ENCODE measurements around the gene ACAP1.
A peak's percentile ranks its signal among the peaks of the same experiment; 100 is the strongest.

ACAP1 gene

GRCh38 chr17:7293159-7293558 is 43.2 kb upstream of the ACAP1 start:
- H3K4me3 ChIP-seq (ENCODE audit: low read depth, low read length), result no peak overlapping the region
- DNase-seq (ENCODE audit: low read depth), result no peak
- TF ChIP-seq CTCF (conservative IDR thresholded peaks at IDR 0.05; ENCODE audit: low read depth, low read length), result no peak

GRCh38 chr17:7293816-7294613 is 42.3 kb upstream of the ACAP1 start:
- no peak overlapping the region for H3K4me3 ChIP-seq (ENCODE audit: low read depth, low read length)
- DNase-seq (ENCODE audit: low read depth), result no peak

GRCh38 chr17:7294614-7295153 is 41.6 kb upstream of the ACAP1 start, which contains the start of gene YBX2:
YBX2 (minus strand) TSS chr17:7294639; CDS start chr17:7294500, 139 bp downstream.
- TF ChIP-seq CTCF (conservative IDR thresholded peaks at IDR 0.05; ENCODE audit: low read depth, low read length), result no peak
- DNase-seq (ENCODE audit: low read depth), result peak; percentile 19
- peak within 1 kb of the TSS; percentile 14 for H3K4me3 ChIP-seq (ENCODE audit: low read depth, low read length)

More at GRCh38 chr17:7293816-7294613, 42.3 kb upstream of the ACAP1 start:
- TF ChIP-seq CTCF (conservative IDR thresholded peaks at IDR 0.05; ENCODE audit: low read depth, low read length), result no peak

GRCh38 chr17:7295230-7296180 is 40.8 kb upstream of the ACAP1 start:
- no peak for DNase-seq (ENCODE audit: low read depth)
- no peak for TF ChIP-seq CTCF (conservative IDR thresholded peaks at IDR 0.05; ENCODE audit: low read depth, low read length)

GRCh38 chr17:7296189-7296861 is 40.0 kb upstream of the ACAP1 start:
- peak; percentile 78 for DNase-seq (ENCODE audit: low read depth)
- peak; percentile 67 for TF ChIP-seq CTCF (conservative IDR thresholded peaks at IDR 0.05; ENCODE audit: low read depth, low read length)
- peak overlapping the region; percentile 29 for H3K4me3 ChIP-seq (ENCODE audit: low read depth, low read length)

More at GRCh38 chr17:7295230-7296180, 40.8 kb upstream of the ACAP1 start:
- no peak overlapping the region for H3K4me3 ChIP-seq (ENCODE audit: low read depth, low read length)

GRCh38 chr17:7304179-7304578 is 32.1 kb upstream of the ACAP1 start:
- no peak for TF ChIP-seq CTCF (conservative IDR thresholded peaks at IDR 0.05; ENCODE audit: low read depth, low read length)
- no peak overlapping the region for H3K4me3 ChIP-seq (ENCODE audit: low read depth, low read length)
- no peak for DNase-seq (ENCODE audit: low read depth)
